HFF-Myc (cell line): ENCODE results near the gene GBA2.

Experiments used
- DNase-seq: peaks from one replicate; pipeline ENCODE4 v3.0.0-alpha.2; 2011; ENCODE audit warnings: low read depth; ENCODE audit errors: extremely low read depth
- H3K4me3 ChIP-seq: replicated peaks from 2 replicates; pipeline ENCODE4 v1.5.1; 2011; ENCODE audit warnings: low read depth, mild to moderate bottlenecking, control low read depth, low read length
- CTCF ChIP-seq: IDR thresholded peaks from 2 replicates; pipeline ENCODE4 v1.5.1; 2012; ENCODE audit warnings: mild to moderate bottlenecking, low read depth, low read length, control low read depth; ENCODE audit errors: missing control alignments

Gene GBA2

GRCh38 chr9:35748858-35749514, at the start of gene GBA2, which contains the start of gene RGP1:
Gene GBA2, minus strand, starts transcription at chr9:35749228. Its CDS starts 524 bp downstream, at chr9:35748704.
Gene RGP1, plus strand, starts transcription at chr9:35749287. Its CDS starts 469 bp downstream, at chr9:35749756.
- TF ChIP-seq CTCF, result no peak
- DNase-seq, result no peak
- H3K4me3 ChIP-seq, result peak within 1 kb of the TSS; percentile 93

GRCh38 chr9:35797311-35798109, 48.5 kb upstream of the GBA2 start:
- TF ChIP-seq CTCF, result no peak
- no peak for DNase-seq
- no peak overlapping the region for H3K4me3 ChIP-seq

GRCh38 chr9:35795695-35796094, 46.7 kb upstream of the GBA2 start:
- DNase-seq, result no peak
- no peak for TF ChIP-seq CTCF

GRCh38 chr9:35793461-35793860, 44.4 kb upstream of the GBA2 start:
- no peak for TF ChIP-seq CTCF
- no peak overlapping the region for H3K4me3 ChIP-seq
- DNase-seq, result no peak

More at GRCh38 chr9:35795695-35796094, 46.7 kb upstream of the GBA2 start:
- no peak overlapping the region for H3K4me3 ChIP-seq

- no peak overlapping the region for H3K4me3 ChIP-seq
Observed at GRCh38 chr9:35792826-35793225, 43.8 kb upstream of the GBA2 start.

More at GRCh38 chr9:35792826-35793225, 43.8 kb upstream of the GBA2 start:
- TF ChIP-seq CTCF, result no peak
- DNase-seq, result no peak
